GM21367 (cell line): ENCODE results near the gene TYMS.
A peak's percentile ranks its signal among the peaks of the same experiment; 100 is the strongest.

ENCODE experiments used
- ATAC-seq: cut with Tn5 transposase; IDR thresholded peaks from one replicate; pipeline ENCODE4 v1.9.1; 2021; ENCODE audit not compliant: unreplicated experiment

TYMS gene

DNA sequence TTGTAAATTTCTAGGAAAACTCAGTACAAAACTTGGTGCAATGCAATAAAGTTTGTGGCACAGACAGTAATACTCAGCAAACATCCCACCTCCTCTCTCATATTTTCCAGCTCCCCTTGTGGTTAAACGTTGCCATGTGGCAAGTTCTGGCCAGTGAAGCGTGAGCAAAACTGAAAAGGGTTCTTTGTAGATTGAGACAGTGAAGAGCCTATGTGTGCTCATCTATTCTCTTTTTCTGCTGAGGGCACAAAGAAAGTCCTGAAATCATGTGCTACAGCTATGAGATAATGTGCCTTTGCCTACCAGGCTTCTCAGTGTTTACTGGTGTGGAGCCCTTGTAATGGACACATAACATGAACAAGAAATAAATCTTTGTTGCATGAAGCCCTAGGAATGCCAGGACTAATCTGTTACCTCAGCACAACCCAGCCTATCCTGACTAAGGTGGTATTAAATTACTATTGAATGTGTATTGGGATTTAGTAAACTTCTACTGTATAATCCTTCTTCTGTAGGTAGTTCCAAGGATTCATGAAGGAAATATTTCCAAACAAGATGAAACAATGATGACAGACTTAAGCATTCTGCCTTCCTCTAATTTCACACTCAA, 13.0 kb upstream of the TYMS start:
- ATAC-seq: no peak

DNA sequence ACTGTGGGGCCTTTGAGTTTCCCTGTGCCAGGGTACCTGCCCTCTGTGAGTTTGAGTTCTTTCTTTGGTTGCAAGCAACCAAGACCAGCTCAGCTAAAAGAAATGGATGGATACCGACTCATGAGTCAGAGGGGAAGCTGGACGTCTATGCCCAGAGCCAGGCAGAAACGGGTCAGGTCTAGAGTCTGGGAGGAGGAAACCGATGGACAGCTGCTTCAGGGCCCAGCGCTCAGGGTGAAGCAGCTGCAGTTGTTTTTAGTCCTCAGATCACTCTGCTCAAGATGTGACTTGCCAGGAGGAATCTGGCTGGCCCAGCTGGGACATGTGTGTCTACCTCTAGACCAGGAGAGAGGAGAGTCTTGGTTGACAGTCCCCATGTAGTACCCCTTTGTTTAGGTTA, 10.1 kb upstream of the TYMS start:
- no peak for ATAC-seq

DNA sequence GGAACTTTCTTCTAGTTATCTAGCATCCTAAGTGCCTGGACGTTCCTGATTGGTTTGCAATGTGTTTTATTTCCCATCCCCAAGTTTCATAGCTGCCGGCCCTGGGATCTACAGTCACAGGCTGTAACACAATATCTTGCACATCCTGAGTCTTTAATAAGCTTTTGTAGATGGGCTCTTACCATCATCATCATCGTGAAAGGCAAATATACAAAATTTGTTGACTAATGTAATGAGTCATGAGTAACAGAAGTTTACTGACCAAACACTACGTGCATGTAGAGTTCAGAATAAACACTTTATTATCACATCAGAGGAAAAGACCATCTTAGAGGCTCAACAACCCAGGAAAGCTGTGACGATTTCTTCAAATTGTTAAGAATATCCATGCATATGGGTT, 8.1 kb upstream of the TYMS start:
- no peak for ATAC-seq

DNA sequence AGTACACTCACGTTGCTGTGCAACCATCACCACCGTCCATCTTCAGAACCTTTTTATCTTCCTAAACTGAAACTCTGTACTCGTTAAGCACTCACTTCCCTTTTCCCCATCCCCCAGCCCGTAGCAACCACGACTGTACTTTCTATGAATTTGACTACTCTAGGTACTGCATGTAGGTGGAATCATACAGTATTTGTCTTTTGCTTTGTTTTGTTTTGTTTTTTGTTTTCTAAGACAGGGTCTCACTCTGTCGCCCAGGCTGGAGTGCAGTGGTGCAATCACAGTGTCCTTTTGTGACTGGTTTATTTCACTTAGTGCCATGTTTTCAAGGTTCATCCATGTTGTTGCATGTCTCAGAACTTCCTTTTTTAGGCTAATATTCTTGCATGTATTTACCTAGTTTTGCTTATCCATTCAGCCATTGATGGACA, 7.0 kb upstream of the TYMS start:
- peak; percentile 95 for ATAC-seq

DNA sequence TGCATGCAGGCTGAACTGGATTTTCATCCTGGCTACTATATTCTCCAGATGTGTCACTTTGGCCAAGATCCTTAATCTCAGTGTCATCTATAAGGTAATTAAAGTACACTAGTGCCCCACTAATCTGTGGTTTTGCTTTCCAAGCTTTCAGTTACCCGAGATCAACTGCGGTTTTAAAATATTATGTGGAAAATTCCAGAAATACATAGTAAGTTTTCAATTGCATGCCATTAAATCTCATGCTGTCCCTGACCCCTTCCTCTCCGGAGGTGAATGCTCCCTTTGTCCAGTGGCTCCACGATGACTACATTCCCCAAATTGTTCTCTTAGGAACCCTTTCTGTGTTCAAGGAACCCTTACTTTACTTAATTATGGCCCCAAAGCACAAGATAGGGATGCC, 5.3 kb upstream of the TYMS start:
- no peak for ATAC-seq

DNA sequence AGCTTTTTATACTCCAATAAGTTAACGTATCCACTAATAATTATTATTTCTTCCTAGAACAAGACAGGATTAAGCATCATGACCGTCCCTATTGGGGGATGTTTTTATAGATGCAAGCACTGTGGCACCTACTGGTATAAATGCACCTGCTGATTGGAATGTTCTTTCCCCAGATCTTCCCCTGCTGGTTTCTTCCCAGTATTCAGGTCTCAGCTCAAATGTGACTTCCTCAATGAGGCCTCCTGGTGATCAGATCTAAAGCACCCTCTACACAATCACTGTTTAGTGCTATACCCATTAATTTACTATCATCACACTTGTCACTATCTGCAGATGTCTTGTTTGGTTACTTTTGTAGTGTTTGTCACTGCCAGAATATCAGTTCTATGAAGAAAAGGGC, 3.9 kb upstream of the TYMS start:
- no peak for ATAC-seq

DNA sequence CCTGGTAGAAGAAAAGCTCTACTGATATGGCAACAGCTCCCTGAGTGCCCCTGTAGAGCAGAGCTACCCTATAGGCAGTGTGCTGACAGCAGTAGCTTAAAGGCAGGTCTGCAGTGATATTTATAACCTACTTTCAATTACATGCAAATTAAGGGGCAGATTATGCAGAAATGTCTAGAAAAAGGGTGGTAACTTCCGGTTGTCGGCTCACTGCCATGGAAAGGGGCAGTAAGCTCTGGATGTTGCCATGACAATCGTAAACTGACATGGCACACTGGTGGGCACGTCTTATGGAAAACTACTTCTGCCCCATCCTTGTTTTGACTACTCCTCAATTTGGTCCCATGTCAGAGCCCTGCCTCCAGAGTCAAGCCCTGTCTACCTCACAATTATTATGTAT, 2.9 kb upstream of the TYMS start:
- ATAC-seq: no peak

DNA sequence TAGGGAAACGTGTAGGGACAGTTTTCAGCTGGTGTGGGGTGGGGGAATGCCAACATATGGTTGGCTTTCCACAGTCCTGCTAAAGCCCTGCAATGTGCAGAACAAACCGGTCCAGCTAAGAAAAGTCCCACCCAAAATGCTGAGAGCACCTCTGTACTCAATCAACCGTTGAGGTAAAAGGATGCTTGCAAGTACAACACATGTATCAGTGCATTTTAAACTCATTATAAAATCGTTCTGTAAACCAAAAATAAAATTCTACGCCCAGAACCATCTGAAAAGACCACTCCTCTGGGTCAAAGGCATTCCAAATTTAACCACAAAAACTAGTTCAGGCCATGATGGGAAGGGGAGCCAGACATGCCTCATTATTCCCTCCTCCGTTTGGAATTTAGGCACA, 2.0 kb upstream of the TYMS start:
- no peak for ATAC-seq

DNA sequence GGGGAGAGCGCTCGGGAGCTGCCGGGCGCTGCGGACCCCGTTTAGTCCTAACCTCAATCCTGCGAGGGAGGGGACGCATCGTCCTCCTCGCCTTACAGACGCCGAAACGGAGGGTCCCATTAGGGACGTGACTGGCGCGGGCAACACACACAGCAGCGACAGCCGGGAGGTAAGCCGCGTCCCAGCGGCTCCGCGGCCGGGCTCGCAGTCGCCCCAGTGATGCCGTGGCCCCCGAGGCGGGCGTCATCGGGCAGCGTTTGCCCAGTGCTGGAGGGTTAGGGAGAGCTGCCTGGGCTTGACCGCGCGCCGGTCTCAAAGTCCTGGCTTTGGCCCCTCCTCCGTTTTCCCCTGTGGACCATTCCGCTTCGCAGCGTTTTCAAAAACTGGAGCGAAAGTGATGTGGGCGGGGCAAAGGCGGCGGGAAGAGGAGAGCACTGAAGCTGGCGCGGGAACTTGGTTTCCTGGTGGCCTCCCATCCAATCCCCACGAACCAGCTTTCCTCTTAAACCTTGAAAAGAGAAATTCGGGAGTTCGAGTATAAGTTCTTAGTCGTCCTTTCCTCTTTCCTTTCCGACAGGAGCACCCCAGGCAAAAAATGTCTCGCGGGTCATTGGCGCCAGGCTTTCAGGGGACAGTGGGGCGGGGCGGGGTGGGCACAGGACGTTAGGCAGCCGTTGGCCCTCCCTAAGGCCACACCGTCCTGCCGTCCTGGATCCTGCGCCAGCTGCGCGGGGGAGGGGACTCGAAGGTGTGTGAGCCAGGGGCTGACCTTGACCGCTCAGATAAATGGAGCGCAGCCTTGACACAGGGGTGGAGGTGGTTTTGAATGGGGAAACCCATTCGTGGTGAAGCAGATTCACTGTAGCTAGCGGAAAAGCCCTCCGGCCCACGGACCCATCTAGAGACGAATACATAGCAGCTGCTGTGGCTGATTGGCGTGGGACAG, 821 bp downstream of the TYMS start:
- peak; percentile 51 for ATAC-seq

DNA sequence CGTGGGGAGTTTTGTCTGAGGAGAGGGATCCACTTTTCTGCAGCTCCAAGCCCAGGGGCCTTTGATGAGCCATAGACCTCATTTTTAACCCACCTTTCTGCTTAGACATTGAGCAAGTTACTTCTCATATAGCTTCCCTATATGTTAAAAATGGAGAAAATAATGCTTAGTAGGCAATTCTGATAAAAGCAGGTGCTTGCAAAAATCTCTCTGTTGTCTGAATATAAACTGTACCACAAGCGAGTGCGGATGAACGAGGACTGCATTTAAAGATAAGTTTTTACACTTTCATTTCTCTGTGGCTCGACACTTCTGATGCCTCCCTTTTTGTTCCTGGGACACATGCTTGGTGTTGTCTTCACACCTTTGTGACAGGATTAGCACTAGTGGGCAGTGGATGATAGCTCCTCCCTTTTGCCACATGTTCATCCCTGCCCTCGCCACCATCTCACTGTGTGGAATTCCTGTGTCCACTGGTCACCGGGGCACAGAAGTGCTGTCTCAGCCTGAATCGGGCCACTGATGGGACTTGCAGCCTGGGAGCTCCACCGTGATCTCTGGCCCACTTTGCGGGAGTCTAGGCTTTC, 1.6 kb downstream of the TYMS start:
- ATAC-seq: no peak

DNA sequence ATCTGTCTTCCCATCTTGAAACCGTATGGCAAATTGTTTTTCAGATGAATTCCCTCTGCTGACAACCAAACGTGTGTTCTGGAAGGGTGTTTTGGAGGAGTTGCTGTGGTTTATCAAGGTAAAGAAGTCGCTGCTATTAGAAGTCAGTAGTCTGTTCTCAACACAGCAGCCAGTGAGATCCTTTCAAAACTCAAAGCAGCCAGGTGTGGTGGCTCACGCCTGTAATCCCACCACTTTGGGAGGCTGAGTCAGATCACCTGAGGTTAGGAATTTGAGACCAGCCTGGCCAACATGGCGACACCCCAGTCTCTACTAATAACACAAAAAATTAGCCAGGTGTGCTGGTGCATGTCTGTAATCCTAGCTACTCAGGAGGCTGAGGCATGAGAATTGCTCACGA, 2.1 kb downstream of the TYMS start:
- no peak for ATAC-seq

DNA sequence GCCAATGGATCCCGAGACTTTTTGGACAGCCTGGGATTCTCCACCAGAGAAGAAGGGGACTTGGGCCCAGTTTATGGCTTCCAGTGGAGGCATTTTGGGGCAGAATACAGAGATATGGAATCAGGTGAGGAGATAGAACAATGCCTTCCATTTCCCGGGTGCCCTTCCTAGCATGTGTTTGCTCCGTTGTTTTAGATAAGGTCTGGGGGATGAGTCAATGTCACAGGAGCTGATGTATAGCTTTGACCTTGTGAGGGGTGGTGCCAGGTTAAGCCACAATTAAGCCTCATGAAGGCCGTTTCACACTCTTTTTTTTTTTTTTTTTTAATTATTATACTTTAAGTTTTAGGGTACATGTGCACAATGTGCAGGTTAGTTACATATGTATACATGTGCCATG, 4.7 kb downstream of the TYMS start:
- ATAC-seq: no peak

DNA sequence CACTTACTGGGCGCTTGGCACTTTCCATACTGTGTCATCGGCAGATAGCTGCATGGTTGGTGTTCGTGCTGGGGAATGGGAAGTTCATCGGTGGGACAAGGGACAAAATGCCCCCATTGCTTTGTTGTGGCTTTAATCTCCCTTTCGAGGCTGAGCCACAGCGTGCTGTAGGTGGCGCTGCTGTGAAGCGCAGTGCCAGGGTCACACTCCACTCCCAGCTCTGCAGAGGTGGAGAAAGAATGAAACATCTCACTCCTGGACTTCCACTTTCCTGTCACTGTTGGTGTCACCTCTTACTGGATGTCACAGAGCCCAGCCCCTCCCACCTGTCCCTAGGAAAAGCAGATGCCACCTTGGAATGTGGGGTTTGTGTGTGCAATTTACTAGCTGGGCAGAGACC, 8.7 kb downstream of the TYMS start:
- ATAC-seq: no peak

DNA sequence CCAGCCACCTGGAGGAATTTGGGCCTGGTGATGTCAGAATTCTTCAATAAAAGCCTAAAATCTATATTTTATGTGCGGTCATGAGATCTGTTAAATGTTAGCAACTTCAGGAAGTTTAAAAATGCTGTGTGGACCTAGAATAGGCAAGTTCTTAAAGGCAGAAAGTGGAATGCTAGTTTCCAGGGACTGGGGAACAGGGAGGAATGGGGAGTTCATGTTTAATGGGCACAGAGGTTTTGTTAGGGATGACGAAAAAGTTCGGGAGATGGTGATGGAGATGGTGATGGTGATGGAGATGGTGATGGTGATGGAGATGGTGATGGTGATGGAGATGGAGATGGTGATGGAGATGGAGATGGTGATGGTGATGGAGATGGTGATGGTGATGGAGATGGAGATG, 9.2 kb downstream of the TYMS start:
- ATAC-seq: no peak

DNA sequence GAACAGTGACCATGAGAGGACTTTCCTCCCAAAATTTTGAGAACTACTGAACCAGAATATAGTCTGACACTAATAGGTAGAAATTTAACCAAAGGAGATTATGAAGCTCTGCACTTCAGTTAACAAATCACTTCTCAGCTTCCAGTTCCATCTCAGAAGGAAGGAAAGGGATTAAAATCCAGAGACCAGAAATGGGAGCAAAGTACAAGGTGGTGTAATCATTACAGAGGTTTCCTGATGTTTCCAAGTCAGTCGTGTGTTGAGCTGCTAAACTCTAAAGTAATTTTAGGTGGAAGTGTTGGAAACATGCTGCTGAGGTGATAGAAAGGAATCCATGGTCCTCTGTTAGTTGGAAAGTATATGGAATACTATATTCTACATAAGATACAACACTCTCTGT, 10.8 kb downstream of the TYMS start:
- no peak for ATAC-seq

DNA sequence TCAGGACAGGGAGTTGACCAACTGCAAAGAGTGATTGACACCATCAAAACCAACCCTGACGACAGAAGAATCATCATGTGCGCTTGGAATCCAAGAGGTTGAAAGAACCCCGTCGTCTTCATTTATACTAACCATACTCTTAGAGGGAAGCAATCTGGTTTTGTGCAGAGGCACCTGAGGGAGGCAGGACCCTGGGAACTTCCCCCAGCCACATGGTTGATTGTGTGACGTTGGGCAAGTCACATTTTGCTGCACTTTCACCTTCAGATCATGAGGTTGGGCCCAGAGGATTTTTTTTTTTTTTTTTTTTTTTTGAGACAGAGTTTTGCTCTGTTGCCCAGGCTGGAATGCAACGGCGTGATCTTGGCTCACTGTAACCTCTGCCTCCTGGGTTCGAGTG, 11.6 kb downstream of the TYMS start:
- ATAC-seq: no peak

DNA sequence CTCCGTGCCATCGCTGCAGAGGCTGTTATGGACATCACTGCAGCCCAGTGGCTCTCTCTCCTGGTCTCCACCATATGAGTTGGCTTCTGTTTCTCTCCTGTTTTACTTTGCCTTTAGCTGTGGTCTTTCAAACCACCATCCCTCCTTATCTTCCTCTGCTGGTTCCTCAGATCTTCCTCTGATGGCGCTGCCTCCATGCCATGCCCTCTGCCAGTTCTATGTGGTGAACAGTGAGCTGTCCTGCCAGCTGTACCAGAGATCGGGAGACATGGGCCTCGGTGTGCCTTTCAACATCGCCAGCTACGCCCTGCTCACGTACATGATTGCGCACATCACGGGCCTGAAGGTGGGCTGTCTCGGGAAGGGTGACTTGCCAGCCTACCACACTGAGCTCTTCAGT, 13.1 kb downstream of the TYMS start:
- ATAC-seq: no peak

DNA sequence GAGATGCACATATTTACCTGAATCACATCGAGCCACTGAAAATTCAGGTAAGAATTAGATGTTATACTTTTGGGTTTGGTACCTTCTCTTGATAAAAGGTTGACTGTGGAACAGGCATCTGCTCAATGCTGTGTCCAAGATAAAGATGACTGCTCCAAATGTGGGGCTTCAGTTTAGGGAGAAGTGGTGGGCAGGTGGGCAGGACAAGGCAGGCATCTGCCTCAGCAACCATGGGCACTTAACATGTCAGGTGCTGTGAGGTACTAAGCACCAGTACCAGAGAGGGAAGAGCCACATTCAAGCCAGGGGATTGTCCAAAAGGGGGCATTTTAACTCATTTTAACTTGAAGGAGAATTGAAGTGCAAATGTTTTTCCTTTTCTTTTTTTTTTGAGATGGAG, 14.0 kb downstream of the TYMS start:
- ATAC-seq: no peak

DNA sequence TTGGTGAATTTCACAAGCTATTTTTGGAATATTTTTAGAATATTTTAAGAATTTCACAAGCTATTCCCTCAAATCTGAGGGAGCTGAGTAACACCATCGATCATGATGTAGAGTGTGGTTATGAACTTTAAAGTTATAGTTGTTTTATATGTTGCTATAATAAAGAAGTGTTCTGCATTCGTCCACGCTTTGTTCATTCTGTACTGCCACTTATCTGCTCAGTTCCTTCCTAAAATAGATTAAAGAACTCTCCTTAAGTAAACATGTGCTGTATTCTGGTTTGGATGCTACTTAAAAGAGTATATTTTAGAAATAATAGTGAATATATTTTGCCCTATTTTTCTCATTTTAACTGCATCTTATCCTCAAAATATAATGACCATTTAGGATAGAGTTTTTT, 15.9 kb downstream of the TYMS start:
- ATAC-seq: no peak

DNA sequence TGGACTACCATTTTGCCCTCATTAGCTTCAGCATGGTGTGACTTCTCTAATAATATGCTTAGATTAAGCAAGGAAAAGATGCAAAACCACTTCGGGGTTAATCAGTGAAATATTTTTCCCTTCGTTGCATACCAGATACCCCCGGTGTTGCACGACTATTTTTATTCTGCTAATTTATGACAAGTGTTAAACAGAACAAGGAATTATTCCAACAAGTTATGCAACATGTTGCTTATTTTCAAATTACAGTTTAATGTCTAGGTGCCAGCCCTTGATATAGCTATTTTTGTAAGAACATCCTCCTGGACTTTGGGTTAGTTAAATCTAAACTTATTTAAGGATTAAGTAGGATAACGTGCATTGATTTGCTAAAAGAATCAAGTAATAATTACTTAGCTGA, 16.3 kb downstream of the TYMS start:
- no peak for ATAC-seq

DNA sequence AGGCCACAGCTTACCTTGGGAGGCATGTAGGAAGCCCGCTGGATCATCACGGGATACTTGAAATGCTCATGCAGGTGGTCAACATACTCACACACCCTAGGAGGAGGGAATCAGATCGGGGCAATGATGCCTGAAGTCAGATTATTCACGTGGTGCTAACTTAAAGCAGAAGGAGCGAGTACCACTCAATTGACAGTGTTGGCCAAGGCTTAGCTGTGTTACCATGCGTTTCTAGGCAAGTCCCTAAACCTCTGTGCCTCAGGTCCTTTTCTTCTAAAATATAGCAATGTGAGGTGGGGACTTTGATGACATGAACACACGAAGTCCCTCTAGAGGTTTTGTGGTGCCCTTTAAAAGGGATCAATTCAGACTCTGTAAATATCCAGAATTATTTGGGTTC, 17.9 kb downstream of the TYMS start:
- ATAC-seq: no peak

DNA sequence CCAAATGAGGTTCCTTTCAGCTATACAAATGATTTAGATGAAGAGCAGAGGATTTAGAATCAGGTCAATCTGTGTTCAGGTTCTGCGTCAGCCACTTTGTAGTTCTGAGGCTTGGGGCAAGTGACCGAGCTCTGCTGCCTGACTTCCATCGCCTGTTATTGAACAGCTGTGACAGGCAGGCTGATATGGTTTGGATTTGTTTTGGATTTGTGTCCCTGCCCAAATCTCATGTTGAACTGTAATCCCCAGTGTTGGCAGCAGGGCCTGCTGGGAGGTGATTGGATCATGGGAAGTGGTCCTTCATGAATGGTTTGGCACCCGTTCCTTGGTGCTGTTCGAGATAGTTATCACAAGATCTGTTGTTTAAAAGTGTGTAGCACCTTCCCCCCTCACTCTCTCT, 18.6 kb downstream of the TYMS start:
- no peak for ATAC-seq
